HG02678 (cell line): ENCODE data around the gene TBC1D12.

ENCODE experiments used
- ATAC-seq: cut with Tn5 transposase; IDR thresholded peaks from one replicate; pipeline ENCODE4 v1.9.1; 2021; ENCODE audit warnings: mild to moderate bottlenecking, moderate library complexity; ENCODE audit not compliant: unreplicated experiment

TBC1D12 gene

GRCh38 chr10:94405406-94405805, 3.1 kb downstream of the TBC1D12 start:
- no peak for ATAC-seq

- no peak for ATAC-seq
Observed at GRCh38 chr10:94407668-94408067, 5.3 kb downstream of the TBC1D12 start.

GRCh38 chr10:94409021-94409657, 6.8 kb downstream of the TBC1D12 start:
- ATAC-seq = no peak

- ATAC-seq = no peak
Observed at GRCh38 chr10:94411304-94411703, 9.0 kb downstream of the TBC1D12 start.

- no peak for ATAC-seq
Observed at GRCh38 chr10:94412449-94412848, 10.1 kb downstream of the TBC1D12 start.

- ATAC-seq = no peak
Observed at GRCh38 chr10:94413361-94413760, 11.0 kb downstream of the TBC1D12 start.

- ATAC-seq = no peak
Observed at GRCh38 chr10:94416896-94417295, 14.6 kb downstream of the TBC1D12 start.

GRCh38 chr10:94417321-94417720, 15.0 kb downstream of the TBC1D12 start:
- ATAC-seq = no peak

- no peak for ATAC-seq
Observed at GRCh38 chr10:94420516-94420915, 18.2 kb downstream of the TBC1D12 start.

- ATAC-seq = no peak
Observed at GRCh38 chr10:94420998-94421528, 18.7 kb downstream of the TBC1D12 start.

GRCh38 chr10:94423627-94424026, 21.3 kb downstream of the TBC1D12 start:
- ATAC-seq = no peak

GRCh38 chr10:94424714-94425337, 22.5 kb downstream of the TBC1D12 start:
- ATAC-seq = no peak

GRCh38 chr10:94425942-94426341, 23.6 kb downstream of the TBC1D12 start:
- ATAC-seq = no peak

- no peak for ATAC-seq
Observed at GRCh38 chr10:94427166-94427565, 24.8 kb downstream of the TBC1D12 start.

- no peak for ATAC-seq
Observed at GRCh38 chr10:94428766-94429707, 26.7 kb downstream of the TBC1D12 start.

GRCh38 chr10:94430701-94431100, 28.4 kb downstream of the TBC1D12 start:
- ATAC-seq = no peak

GRCh38 chr10:94432443-94432842, 30.1 kb downstream of the TBC1D12 start:
- ATAC-seq = no peak

GRCh38 chr10:94439275-94439861, 37.0 kb downstream of the TBC1D12 start:
- ATAC-seq = no peak

- no peak for ATAC-seq
Observed at GRCh38 chr10:94440096-94440495, 37.8 kb downstream of the TBC1D12 start.

- no peak for ATAC-seq
Observed at GRCh38 chr10:94443047-94443446, 40.7 kb downstream of the TBC1D12 start.

- ATAC-seq = no peak
Observed at GRCh38 chr10:94443549-94443948, 41.2 kb downstream of the TBC1D12 start.
